ENCODE measurements around the gene LNX1.

Gene LNX1

DNA sequence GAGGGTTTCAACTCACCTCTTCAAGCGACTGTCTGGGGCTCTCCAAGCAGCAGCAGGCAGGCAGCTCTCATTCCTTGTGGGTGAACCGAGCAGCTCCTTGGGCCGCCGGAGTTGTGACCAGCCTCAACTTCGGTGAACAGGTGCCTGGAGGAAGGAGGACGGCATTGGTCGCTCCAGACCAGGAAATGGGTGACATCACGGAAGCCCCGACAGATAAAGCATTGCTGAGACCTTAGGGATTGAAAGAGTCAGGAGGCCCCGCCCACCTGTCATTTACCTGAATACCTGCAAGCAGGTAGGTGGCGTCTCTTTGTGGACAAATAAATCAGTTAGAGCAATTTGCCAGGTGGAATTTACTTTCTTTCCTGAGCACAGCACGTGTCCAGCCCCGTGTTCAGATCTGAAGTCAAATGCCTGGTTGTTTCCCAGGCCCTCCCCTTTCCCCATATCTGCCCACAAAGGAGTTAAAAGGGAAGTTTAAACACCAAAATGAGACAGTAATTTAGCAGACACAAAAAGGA lies at the start of gene LNX1:
Gene LNX1, minus strand, starts transcription at position 115 of the 521 bp plus-strand sequence. CDS start 17,484 bp downstream, outside the sequence.
- DNase-seq = no peak

DNA sequence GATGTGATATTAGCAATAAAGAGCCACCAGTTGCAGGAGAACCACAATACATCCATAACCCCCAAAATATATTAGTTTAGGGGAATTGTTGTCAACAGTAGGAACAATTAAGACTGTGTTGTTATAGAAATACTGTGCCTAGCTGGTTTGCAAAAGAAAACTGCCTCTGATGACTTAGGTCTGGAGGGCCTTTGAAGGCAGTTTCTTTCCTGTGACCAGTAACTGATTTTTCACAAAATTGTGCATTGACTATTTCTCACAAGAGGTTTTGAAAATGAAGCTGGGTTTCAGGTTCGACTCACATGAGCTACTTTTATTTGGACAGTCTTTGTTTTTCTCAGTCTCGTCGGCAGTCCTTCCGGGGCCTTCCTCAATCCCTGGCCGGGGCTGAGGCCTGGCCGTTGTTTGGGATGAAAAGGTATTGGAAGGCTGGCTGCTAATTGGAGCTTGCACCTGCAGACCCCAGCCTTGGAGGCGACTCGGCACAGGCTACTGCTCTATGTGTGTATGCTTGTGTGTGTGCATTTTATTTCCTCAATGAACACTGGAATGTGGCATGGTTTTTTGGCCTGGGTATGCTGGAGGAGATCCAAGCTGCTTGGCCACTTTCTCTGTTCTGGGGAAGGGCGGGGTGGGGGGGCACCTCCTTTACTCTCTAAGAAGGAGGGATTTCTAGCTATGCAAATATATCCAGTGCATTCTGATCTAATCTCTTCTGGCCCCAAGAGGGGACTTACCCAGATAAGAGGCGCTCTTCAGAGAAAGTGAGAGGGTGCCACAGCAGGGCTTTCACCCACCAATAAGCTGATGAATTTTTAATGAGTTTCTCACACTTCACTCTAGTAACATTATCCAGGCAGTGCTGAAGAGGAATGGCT lies 49.5 kb upstream of the LNX1 start:
- peak in 15 of 56 donors; percentile 2 to 44 (median 9) for DNase-seq

DNA sequence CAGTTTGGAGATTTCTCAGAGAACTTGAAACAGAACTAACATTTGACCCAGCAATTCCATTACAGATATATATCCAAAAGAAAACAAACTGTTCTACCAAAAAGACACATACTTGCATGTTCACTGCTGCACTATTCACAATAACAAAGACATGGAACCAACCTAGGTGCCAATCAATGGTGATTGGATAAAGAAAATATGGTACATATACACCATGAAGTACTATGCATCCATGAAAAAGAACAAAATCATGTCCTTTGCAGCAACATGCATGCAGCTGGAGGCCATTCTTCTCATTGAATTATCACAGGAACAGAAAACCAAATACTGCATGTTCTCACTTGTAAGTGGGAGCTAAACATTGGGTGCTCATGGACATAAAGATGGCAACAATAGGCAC lies 47.6 kb upstream of the LNX1 start:
- DNase-seq = no peak

- DNase-seq = no peak
These were observed 46.1 kb upstream of the LNX1 start for GRCh38 chr4:53637348-53637747.

DNA sequence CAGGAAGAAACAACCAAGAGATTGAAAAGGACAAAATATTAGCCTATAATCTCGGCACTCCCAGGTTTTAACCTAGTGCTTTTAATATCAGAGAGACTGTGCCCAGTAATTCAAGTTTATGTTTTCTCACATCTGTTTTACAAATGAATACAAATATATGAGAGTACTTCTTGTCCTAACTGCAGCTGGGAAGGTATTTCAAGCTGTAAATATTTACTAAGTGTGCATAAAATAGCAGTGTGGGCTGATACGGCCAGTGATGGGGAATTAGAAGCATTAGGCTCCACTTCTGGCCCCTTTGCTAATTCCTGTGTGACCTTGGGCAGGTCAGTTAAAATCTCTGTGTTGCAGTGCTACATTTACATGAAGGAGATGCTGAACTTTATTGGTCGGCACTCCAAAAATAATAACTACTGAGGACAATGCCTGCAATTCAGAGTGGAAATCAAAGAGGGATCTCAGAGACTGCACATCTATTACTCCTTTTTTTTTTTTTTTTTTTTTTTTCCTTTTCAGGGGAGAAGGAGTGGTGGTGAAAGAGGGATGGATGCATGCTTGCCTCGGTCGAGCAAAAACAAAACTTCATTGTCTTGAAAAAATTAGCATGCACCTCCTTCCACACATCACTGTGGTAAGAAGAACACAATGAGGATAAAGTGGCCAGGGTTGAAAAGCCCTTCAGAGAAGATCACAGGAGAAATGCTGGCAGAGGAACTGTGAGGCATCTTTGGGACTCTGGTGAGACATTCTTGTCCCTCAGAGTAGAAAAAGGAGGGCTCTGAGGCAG lies 44.6 kb upstream of the LNX1 start:
- DNase-seq = no peak

DNA sequence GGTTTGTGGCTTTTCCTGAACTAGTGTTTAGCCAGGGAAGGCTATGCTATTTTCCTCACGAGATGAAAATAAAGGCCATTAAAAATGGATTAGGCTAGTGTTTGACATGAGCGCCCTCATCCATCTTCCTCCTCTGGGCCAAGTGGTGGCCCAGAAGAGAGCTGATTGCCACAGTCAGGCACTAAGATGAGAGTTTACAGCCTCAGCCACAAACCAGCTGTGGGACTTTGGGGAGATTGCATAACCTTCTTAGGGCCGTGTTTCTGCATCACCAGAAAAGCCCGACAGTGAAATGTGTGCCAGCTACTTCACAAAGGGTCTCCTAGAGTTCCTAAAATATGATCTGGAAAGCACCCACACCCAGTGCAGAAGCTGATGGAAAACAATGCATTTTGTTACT lies 42.3 kb upstream of the LNX1 start:
- DNase-seq = no peak

GRCh38 chr4:53629296-53629695 lies 38.0 kb upstream of the LNX1 start:
- no peak for DNase-seq

DNA sequence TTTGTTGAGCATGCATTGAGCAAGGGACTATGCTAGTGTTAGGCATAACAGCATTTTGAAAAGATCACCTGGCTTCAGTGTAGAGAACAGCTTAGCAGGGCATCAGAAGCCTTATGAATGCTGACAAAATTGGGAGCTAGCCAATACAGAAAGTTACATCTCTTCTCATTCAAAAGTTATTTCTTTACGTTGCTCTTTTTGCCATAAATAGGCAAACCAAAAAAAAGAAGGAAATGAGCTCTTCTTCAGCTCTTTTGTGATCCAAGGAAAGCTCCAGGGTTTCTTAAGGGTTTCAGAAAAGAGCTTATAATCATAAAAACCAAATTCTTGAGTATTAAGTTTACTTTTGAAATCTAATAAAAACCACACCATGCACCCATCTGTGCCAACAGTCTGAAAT lies 35.2 kb upstream of the LNX1 start:
- no peak for DNase-seq

DNA sequence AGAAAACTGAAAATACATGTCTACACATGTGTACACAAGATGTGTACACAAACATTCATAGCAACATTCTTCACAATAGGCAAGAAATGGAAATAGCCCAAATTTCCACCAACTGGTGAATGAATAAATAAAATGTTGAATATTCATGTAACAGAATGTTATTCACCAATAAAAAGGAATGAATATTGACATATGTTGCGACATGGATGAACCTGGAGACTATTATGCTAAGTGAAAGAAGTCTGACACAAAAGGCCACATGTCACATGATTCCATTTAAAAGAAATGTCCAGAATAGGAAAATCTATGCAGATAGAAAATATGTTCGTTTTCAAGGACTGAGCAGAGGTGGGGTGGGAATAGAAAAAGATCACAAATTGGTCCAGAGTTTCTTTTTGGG lies 34.6 kb upstream of the LNX1 start:
- DNase-seq = no peak

DNA sequence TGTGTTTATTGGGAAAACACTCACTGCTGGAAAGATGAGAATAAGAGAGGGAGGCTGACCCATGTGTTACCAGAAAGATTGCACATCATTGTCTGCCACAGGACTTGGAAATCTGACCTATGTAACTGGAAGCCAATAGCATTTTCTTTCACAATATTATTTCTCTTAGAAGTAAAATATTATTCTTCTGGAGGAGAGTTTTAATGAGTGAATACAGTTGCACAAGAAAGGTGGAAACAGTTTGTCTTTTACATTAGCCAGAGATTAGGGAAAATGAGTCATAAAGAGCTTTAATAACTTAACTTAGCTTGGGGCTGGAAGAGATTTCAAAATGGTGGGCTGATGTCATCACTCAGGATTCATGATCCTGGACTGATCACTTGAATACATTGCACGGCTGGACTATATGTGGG lies 31.5 kb upstream of the LNX1 start:
- no peak for DNase-seq

DNA sequence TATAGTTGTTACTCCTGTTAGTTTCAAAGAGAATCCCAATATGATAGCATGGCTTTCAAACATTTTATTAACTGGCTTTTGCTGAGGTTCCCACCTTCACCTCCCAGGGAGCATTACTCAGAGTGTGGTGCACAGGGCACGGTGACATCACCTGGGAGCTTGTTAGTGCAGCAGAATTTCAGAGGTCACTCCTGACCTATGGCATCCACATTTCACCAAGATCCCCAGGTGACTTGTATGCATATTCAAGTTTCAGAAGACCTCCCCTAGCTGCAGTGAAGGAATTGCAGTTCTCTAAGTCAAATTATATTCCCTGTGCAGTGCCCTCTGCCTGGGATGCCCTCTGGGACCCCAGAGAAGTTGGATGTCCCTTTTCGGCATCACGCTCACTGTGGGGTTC lies 29.7 kb upstream of the LNX1 start:
- no peak for DNase-seq

- no peak for DNase-seq
These were observed 28.1 kb upstream of the LNX1 start for GRCh38 chr4:53619431-53619830.

GRCh38 chr4:53618321-53618720 lies 27.0 kb upstream of the LNX1 start:
- DNase-seq = no peak

GRCh38 chr4:53617101-53617680 lies 25.9 kb upstream of the LNX1 start:
- DNase-seq = no peak

DNA sequence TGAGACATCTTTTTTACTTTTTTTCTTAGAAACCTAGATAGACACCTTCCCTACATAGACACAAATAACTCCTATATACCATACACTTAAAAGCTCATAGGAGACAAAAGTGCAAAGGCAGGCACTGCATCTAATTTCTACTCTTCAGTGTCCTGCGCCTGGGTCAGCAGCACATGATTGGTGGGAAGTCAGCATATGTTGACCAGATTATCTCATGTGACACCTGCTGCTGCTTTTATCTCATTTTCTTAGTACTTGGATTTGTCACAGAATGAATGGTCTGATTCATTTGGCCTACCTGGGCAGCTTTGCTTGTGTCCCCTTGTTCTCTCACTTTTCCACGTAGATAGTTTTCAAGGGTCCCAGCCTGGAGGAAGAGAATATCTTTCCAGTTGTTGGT lies 24.9 kb upstream of the LNX1 start:
- DNase-seq = no peak

GRCh38 chr4:53614591-53614990 lies 23.3 kb upstream of the LNX1 start:
- DNase-seq = no peak

DNA sequence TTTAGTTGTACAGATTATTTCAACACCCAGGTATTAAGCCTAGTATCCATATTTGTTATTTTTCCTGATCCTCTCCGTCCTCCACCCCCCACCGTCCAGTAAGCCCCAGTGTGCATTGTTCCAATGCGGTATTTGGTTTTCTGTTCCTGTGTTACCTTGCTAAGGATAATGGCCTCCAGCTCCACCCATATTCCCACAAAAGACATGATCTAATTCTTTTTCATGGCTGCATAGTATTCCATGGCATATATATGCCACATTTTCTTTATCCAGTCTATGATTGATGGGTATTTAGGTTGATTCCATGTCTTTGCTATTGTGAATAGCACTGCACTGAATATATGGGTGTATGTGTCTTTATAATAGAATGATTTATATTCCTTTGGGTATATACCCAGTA lies 22.1 kb upstream of the LNX1 start:
- no peak for DNase-seq

DNA sequence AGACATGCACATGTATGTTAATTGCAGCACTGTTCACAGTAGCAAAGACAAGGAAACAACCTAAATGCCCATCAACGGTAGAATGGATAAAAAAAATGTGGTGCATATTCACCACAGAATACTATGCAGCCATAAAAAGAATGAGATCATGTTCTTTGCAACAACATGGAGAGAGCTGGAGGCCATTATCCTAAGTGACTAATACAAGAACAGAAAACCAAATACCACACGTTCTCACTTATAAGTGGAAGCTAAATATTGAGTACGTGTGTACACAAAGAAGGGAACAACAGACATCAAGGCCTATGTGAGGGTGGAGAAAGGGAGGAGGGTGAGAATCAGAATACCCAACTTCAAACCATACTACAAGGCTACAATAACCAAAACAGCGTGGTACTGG lies 17.4 kb upstream of the LNX1 start:
- DNase-seq = no peak

- no peak for DNase-seq
These were observed 17.0 kb upstream of the LNX1 start for GRCh38 chr4:53608242-53608641.

DNA sequence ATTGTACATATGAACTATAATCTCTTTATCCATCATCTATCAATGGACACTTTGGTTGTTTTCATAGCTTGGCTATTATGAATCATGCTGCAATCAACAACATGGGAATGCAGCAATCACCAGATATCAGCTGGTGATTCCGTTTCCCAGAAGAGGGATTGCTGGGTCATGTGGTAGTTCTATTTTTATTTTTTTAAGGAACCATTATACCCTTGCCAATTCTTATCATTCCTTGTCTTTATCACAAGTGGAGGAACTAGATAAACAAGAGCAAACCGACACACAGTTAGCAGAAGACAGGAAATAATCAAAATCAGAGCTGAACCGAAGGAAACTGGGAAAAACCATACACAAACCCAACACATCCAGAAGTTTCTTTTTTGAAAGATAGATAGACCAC lies 14.5 kb upstream of the LNX1 start:
- no peak for DNase-seq

GRCh38 chr4:53602390-53602789 lies 11.1 kb upstream of the LNX1 start:
- no peak for DNase-seq

GRCh38 chr4:53601251-53601764 lies 10.0 kb upstream of the LNX1 start:
- DNase-seq = no peak
